NCI-H748 (cell line): ENCODE measurements around the gene AGTRAP.

Experiments
- DNase-seq: peaks from one replicate; lab custom pipeline; 2025; ENCODE audit not compliant: unreplicated experiment; lab: John Stamatoyannopoulos, UW

Gene AGTRAP

DNA sequence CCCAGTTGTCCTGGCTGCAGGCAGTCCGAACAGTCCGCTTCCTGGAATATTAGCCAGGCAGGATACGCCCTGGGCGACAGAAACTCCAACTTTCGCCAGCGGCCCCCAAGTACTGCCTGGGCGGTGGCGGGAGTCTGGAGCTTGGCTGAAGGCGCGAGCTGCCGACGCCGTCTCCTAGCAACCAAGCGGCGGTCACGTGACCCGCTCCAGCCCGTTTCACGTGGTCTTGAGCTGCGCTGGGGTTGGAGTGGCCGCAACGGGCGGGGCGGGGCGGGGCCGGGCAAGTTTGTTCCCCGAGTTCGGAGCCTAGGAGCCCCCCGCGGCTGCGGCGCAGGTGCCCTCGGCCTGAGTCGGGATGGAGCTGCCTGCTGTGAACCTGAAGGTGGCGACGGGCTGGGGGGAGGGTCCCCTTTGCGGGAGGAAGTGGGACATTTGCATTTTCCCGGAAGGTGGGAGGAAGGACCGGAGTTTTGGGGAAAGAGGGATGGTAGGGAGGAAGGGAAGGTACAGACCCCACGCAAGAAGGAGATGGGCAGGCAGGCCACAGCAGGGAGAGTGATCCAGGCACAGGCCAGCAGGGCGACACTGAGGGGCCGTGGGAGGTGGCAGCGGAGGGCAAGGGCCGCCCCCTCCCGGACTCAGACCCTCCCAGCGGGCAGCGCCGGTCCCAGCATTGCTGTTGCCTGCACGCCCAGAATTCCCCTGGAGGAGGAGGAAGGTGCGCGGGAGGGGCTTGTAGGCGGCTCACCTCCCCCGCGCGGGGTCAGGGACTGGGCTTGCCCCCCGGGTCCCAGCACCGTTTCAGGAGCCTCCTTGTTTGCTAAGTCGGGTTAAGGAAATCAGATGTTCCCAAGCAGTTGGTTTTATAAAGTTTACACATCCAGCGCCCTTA, at the start of gene AGTRAP:
Gene AGTRAP (plus strand): TSS at position 283 of the 892 bp plus-strand sequence. CDS start 73 bp downstream, at position 356.
- DNase-seq, result peak; percentile 92

DNA sequence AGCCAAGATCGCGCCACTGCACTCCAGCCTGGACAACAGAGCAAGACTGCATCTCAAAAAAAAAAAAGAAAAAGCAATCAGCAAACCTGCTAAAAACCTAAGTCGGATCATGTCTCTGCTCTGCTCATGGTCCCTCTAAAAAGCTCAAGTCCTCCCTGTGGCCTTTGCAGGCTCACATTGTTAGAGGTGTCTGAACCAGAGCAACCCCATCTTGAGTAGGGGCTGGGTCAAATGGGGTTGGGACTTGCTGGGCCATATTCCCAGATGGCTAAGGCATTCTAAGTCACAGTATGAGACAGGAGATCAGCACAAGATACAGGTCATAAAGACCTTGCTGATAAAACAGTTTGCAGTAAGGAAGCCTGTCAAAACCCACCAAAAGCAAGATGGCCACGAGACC, 47.4 kb upstream of the AGTRAP start:
- no peak for DNase-seq

DNA sequence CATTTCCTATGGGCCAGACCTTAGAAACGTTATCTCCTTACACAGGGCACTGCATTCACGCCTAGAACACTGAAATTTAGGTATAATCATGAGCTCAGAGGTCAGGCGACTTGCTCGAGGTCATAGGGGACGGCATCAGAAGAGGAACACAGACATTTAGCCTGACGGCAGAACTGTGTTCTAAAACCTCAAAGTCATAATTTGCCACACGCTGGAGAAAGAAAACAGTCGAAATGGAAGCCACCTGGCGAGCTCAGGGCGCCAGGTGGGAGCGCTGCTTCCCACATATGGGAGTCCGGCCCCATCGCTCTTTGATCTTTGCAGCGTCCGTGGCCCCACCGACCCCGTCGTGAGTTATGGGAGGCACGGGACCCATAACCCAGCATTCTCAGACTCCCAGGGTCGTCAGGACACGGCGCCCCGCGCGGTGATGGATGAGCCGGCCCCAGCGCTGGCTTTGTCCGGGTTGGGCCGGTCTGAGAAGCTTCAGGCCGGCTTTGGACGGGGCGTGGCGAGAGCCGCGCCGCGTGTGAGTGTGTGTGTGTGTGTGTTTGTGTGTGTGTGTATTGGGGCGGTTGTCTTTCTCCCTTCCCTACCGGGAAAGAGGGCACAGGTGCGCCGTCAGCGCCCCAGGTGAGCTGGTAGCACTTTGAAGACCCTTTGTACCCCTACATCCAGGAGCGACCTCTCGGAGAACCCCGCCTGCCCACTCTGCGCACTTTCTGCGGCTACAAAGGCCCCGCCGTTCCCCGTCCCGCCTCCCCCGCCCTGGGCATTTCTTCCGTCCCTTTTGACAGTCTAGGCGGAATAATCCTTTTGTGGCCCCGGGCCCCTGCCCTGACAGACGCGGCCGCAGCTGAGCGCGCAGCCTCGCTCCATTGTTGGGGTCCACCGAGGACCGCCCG, 45.3 kb upstream of the AGTRAP start:
- peak; percentile 74 for DNase-seq

- DNase-seq, result peak; percentile 78
Observed at GRCh38 chr1:11691302-11691914, 44.5 kb upstream of the AGTRAP start, which contains the start of gene DRAXIN. Gene DRAXIN, plus strand, starts transcription at chr1:11691710. Its CDS starts 14,549 bp downstream, at chr1:11706259.

- no peak for DNase-seq
Observed at GRCh38 chr1:11691928-11692711, 43.8 kb upstream of the AGTRAP start.

GRCh38 chr1:11693024-11693590, 42.8 kb upstream of the AGTRAP start:
- DNase-seq, result no peak

GRCh38 chr1:11693917-11694316, 42.0 kb upstream of the AGTRAP start:
- no peak for DNase-seq

DNA sequence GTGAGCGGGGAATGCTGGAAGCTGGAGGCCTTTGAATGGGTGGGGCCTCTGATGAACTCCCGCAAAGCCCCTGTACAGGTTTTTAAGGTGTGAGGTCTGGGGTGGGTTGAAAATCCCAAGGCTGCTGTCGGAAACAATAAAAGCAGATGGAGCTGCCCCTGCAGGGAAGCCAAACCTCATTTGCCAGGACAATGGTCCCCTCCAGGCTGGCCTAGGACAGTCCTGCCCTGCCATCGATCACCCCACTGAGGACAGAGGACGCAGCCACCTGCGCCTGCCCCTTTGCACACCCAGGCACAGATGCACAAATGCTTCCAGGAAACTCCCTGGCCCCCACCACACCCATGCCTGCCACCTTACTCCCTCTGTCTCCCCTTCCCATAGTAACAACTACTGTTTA, 40.1 kb upstream of the AGTRAP start:
- no peak for DNase-seq

DNA sequence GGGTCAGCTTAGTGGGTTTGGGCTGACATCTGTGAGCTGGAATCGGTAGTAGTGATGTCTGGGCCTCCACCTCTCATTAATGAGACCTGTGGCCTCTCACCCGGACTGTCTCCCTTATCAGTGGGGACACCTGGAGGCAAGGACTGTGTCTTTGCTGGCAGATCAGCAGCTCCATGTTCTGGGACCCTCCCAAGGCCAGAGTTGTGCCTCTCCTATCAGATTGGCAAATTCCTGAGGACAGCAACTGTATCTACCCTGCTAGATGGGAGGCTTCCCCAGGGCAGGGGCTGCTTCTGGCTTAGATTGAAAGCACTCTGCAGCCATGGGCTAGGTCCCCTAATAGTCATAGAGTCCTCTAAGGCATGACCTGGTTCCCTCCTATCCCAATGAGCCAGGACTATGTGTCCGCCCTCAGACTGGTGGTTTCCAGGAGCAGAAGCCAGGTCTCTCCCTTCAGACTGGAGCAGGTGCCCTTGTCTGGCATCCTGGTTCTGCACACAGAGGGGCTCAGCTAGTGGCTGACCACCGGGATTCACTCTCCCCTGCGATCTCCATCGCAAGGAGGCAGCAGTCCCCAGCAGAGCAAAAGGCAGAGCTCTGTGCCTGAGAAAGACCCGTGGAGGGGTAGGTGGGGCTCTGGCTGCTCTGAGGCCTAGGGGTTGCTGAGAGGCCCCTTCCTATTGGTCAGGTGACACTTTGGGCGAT, 38.6 kb upstream of the AGTRAP start:
- no peak for DNase-seq

GRCh38 chr1:11697893-11698210, 38.1 kb upstream of the AGTRAP start:
- DNase-seq, result no peak

DNA sequence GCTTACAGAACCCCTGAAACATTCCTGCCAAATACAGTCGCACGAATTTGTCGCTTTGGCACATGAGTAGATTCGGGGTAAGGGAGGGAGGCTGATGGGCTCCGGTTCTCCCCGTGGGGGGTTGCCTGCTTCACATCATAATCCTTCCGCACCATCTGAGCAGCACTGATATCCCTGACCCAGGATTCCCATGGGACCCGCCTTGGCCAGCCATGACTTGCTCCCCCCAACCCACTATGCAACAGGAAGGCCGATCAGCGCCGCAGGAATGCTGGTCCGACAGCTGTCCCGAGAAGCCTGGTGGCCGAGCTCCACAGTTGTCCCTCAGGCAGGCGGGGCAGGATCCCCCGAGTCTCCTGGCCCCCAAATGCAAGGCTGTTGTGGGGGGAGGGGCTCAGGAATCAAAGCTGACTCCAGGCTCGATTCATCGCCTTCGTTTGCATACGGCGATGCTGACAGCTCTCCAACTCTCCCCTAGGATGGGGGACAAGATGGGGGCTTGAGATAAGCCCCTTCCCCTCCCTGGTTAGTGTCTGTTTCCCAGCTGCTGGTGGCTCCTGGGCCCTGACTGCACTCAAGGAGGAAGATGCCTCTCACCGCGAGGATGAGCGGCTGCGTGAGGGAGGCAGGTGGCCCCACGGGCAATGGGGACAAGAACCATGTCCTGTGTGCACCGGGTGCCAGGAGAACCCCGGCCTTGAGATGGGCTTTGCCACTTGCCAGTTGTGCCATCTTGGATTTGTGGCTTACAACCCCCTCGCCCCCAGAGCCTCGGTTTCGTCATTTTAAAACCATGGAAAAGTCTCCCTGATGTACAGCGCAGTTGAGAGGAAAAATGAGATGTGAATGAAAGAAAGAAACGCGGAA, 35.1 kb upstream of the AGTRAP start:
- DNase-seq, result no peak

DNA sequence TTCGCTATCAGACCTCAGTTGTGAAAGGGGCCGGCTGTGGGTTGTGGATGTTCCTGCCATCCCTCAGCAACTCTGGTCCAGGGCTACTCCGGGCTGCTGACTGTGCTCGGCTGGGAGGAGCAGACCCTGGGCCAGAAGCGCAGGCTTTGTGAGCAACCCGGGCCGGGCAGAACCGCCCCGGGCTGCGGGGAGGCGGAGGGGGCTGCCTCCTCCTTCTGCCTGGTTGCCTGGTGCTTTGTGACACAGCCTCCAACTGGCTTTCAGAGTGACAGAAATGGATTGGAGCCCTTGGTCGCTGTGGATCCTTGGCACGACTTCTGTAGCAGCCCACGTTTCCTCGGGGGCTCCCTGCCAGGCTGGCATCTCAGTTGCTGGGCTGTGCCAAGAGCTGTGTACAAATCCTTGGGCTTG, 34.4 kb upstream of the AGTRAP start:
- no peak for DNase-seq

- DNase-seq, result no peak
Observed at GRCh38 chr1:11701981-11702803, 33.7 kb upstream of the AGTRAP start.

- DNase-seq, result no peak
Observed at GRCh38 chr1:11703357-11704193, 32.4 kb upstream of the AGTRAP start.

GRCh38 chr1:11704194-11704529, 31.8 kb upstream of the AGTRAP start:
- no peak for DNase-seq

DNA sequence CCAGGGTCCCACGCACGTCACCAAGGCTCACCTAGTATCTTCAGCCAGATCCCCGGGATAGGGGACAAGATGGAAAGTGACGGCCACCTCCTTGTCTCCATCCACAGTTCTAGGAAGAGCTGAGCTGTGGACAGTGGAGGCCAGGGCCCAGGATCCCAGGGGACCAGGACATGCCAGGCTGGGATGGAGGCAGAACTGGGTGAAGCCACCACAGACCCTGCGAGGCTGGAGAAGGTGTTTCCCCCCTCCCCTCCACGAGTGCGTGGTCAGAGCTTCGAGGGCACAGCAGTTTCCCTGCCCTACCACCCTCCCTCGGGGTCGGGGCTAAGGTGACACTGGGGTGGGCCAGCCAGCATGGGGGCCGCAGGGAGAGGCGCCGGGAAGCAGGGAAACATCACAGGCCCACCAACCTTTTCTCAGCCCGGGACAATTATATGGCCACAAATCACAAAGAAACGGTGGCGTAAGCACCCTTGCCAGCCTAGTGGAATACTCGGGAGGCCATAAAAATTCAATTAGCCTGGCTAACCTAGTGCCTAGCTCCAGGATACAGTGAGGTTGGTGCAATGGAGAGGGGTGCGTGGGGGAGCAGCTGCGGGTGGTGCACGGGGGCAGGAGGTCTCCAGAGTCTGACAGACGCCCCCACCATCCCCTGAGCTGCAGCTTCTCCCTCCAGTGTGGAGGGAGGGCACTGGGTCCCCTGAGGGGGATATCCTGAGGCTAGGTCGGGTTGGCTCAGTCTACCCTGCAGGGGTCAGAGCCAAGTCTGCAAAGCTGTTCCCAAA, 31.1 kb upstream of the AGTRAP start:
- DNase-seq, result no peak
